ENCODE data around the gene MAPKAP1.

DNA sequence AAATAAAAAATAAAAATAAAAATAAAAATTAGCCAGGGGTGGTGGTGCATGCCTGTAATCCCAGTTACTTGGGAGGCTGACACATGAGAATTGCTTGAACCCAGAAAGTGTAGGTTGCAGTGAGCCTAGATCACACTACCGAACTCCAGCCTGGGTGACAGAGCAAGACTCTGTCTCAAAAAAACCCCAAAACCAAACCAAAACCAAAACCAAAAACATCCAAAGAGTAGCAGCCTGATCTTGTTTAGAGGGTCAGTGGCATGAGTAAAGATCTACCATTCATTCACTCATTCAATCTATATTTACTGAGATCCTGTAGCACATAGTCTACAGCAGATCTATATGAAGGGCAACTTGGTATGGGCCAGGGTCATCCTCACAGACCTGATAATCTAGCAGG is 202.4 kb downstream of the MAPKAP1 start:
- no peak for TF ChIP-seq CTCF (IDR thresholded peaks at IDR 0.05)
- TF ChIP-seq ZFX (IDR thresholded peaks at IDR 0.05; ENCODE audit: borderline replicate concordance): no peak

Data from 22Rv1 (cell line).